IPS DF 19.7 (cell line): ENCODE measurements around the gene HS6ST3.

Experiments
- DNase-seq: peaks from one replicate; pipeline ENCODE4 v3.0.0-alpha.2; 2013; ENCODE audit warnings: low read depth, low spot score

The HS6ST3 gene

GRCh38 chr13:96297360-96297759 is 207.5 kb downstream of the HS6ST3 start:
- no peak for DNase-seq

- no peak for DNase-seq
Observed at GRCh38 chr13:96299235-96299634, 209.3 kb downstream of the HS6ST3 start.

DNA sequence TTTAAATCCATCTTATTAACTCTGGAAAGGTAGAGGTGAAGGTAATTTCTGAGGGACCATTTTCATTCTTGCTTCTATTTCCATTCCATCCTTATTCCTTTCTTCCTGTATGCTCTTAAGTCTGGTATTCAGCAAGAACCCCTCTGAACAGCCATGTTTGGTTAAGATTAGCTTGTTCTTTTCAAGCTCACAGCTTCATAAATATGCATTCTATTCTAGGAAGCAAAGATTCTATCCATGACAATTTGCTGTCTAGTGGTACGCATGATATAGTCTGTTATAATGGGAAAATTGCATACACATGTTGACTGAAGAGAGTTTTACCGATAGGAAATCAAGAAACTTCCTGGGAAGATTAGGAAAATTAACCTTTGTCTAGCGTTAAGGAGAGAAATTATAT is 218.7 kb downstream of the HS6ST3 start:
- DNase-seq: no peak

- DNase-seq: no peak
Observed at GRCh38 chr13:96314974-96315373, 225.1 kb downstream of the HS6ST3 start.

GRCh38 chr13:96338030-96338429 is 248.1 kb downstream of the HS6ST3 start:
- DNase-seq: no peak

DNA sequence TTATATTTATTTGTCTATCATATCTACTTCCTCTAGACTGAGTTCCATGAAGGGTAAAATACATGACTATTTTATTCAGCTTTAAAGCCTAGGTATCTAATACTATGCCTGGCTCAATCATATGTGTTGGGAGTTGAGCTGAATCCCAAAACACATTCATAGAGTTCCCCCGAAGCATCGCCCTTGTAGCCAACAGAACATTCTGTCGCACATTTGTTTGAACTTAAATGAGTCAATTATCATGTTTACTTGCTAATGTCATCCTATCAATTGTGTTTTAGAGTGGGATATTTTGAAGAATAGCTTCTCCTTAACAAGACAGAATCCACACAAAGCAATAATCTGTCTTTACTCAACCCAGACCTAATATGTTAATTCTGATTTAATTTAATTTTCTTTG is 252.4 kb downstream of the HS6ST3 start:
- DNase-seq: no peak

- no peak for DNase-seq
Observed at GRCh38 chr13:96342852-96343465, 253.1 kb downstream of the HS6ST3 start.

DNA sequence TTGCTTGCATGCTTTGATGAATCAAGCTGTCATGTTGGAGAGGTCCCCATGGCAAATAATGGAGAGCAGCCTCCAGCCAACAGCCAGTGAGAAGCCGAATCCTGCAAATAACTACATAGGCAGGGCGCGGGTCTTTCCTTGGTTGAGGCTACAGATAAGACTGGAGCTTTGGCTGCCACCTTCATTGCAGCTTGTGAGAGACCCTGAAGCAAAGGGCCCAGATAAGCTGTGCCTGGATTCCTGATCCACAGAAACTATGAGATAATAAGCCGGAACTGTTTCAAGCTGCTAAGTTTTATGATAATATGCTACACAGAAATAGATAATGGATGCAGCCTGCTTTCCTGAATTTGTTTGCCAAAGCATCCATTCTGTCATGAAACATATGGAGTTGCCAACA is 257.0 kb downstream of the HS6ST3 start:
- no peak for DNase-seq

- DNase-seq: no peak
Observed at GRCh38 chr13:96373597-96373996, 283.7 kb downstream of the HS6ST3 start.

DNA sequence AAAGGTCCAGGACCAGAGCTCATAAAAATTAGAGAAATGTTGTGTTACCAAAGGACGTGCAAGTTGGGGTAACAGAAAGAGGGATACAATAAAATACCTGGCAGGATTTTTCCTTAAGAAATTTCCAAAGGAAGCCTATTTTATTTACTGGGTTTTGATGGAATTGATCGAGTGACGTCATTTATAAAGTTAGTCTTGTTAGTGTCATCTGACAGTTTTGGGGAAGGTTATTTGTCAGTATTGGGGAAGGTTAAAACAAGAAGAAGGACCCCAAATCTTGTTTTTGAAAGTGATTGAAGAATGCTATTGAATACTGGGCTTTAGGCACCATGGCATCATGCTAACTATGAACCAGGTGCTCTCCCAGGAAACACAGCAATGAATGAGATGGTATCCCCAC is 287.9 kb downstream of the HS6ST3 start:
- DNase-seq: no peak

GRCh38 chr13:96379967-96380366 is 290.1 kb downstream of the HS6ST3 start:
- DNase-seq: no peak

GRCh38 chr13:96381681-96382080 is 291.8 kb downstream of the HS6ST3 start:
- no peak for DNase-seq

DNA sequence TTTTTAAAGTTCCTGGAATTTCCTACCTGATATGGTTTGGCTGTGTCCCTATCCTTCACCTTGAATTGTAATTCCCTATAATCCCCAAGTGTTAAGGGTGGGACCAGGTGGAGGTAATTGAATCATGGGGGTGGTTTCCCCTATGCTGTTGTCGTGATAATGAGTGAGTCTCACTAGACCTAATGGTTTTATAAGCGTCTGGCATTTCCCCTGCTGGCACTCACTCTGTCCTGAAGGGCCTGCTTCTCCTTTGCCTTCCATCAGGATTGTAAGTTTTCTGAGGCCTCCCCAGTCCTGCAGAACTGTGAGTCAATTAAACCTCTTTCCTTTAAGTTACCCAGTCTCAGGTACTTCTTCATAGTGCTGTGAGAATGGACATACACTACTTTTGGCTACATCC is 298.7 kb downstream of the HS6ST3 start:
- no peak for DNase-seq

GRCh38 chr13:96391606-96392005 is 301.7 kb downstream of the HS6ST3 start:
- DNase-seq: no peak

DNA sequence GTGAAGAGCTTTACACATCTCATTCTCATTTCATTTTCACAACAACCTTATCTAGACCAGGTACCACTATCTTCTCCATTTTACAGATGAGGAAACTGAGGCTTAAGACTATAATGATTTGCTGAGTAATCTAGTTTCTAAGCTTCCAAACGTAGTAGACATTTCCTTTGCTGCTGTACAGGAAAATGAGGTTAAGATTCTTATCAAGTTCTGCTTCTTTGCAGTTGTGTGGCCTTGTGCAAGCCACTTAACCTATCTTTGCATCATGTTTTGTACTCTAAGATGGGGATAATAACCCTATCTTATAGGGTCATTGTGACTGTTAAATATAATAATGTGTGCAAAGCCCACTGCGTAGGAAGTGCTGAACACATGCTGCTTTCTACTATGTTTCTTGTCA is 307.9 kb downstream of the HS6ST3 start:
- DNase-seq: no peak

DNA sequence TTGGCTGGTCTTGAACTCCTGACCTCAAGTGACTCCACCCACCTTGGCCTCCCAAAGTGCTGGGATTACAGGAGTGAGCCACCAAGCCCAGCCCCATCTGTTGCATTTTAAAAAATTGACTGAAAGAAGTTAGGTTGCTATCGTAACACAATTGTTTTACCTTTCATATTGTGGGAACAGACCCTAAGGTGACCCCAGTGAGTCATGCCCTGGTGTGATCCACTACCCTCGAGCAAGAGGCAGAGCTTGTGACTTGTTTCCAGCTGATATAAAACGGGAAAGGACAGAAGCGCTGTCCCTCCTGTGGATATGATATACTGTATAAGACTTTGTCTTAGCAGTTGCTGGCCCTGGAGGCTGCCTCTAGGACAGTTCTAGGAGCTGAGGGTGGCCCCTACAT is 308.6 kb downstream of the HS6ST3 start:
- DNase-seq: no peak

GRCh38 chr13:96403241-96403640 is 313.3 kb downstream of the HS6ST3 start:
- no peak for DNase-seq

DNA sequence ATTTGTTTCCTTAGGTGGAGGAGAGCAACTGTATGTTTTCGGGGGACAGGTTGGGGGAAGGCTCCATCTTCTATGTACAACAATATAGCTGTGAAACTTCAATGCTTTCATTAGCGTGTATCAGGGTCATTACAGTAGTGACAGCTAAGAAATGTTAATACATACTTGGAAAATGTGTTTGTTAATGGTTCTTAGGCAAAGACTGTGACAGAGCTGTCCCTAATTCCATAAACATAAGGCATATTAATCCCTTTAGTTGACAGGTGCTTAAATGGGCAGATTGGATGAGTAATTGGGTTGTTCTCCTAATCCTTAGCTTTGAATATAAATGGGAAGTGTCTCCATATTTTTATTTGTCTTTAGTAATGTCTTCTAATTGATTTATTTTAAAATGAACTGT is 313.7 kb downstream of the HS6ST3 start:
- no peak for DNase-seq

- DNase-seq: no peak
Observed at GRCh38 chr13:96415831-96416385, 326.0 kb downstream of the HS6ST3 start.

DNA sequence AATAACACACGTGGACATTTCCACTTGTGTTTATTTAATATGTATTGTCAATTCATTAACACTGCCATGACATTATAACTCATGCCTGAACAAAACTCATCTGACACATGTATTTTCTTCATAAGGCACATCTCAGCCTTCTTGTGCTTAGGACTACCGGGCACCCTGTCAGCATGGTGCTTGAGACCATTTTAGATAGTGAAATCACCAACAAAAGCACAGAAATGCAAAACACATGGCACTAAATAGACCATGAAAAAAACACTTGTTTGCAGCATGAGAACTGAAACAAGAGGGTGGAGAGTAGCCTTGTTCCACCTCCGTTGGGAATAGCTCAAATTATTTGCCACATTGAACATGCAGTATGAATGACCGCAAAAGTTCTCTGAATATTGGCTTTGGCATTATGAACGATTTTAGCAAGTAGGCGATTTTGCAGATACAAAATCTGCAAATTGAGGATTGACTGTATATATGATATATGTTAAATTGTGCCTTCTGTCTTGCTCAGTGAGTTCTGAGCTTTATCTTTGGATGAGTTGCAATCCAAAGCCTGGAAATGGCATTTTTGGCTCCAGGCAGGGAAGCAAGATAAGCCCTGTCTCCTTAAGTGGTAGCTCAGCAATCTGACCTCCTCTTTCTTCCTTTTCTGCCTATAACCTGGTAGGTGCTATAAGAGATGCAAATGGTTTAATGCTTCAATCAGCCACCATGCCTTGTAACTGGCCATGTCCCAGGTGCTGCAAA is 328.2 kb downstream of the HS6ST3 start:
- no peak for DNase-seq

DNA sequence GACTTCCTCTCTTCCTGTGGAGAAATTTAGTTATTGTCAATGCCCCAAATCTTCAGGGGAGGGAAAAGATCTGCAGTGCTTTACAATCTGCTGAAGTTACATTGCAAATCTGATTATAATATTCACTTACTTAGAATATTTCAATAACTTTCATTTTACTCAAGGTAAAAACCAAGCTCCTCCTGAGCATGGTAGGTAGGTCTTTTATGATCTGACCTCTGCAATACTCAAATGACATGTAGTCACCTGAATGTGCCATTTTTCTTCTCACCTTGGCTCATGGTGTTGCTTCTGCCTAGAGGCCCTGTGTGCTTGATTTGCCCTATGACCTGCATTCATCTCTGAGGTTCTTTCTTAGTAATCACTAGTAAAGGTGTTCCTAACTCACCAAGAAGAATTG is 331.4 kb downstream of the HS6ST3 start:
- DNase-seq: no peak

GRCh38 chr13:96422002-96422401 is 332.1 kb downstream of the HS6ST3 start:
- no peak for DNase-seq

DNA sequence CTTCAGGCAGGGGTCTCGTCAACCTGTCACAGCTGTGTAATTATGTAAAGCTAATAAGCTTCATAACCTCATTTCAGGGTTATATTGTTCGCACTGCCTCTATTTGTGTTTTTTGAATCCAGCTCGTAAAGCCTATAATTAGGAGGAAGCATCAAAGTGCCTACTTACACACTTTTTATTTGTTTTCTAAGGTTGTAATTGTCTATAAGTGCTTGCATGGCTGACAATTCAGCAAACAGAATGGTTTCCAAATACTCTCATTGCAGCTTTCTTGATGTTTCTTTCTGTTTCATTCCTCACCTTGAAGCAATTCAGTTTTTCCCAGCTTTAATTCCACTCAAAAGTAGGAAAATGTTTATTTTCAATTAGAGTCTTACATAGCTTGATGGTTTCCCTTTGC is 336.3 kb downstream of the HS6ST3 start:
- DNase-seq: no peak
